Ascending aorta (tissue), 2 donors: ENCODE measurements around the gene ADAMTS12. TPM values are rescaled to one million over a fixed set of nuclear protein-coding genes. Genes with fewer than 3 reads are reported as not detected.
A peak's percentile ranks its signal among the peaks of the same experiment; 100 is the strongest.

Experiments used
- DNase-seq, 2 donors: peaks; one replicate each; pipeline ENCODE4 v3.0.0-alpha.2; 2019; ENCODE audit warnings: low spot score in 2 of 2
- H3K27ac ChIP-seq, 2 donors: fragments of 200-600 bp; sonication (generic); one replicate each; pipeline ENCODE4 v1.5.1; 2016 to 2017; ENCODE audit warnings: mild to moderate bottlenecking in 1 of 2
- H3K27me3 ChIP-seq: fragments of 200-600 bp; sonication (generic); one replicate; pipeline ENCODE4 v1.5.1; 2017
- H3K36me3 ChIP-seq, 2 donors: fragments of 200-600 bp; sonication (generic); one replicate each; pipeline ENCODE4 v1.5.1; 2016
- H3K4me1 ChIP-seq, 2 donors: fragments of 200-600 bp; sonication (generic); one replicate each; pipeline ENCODE4 v1.5.1; 2016 to 2017; ENCODE audit warnings: mild to moderate bottlenecking in 1 of 2
- H3K4me3 ChIP-seq, 2 donors: fragments of 200-600 bp; sonication (generic); one replicate each; pipeline ENCODE4 v1.5.1; 2016 to 2017; ENCODE audit warnings: mild to moderate bottlenecking in 1 of 2
- H3K9me3 ChIP-seq, 2 donors: fragments of 200-600 bp; sonication (generic); one replicate each; pipeline ENCODE4 v1.5.1; 2016
- intact Hi-C: fragments of 100-400 bp; cut with DNase I; formaldehyde crosslinking; loops from one replicate; pipeline ENCODE4 v1.15.1; 2023
- total RNA-seq: library from RNA; depleted of rRNA; stranded (reverse); fragments of >200 nt; gene quantifications from one replicate; pipeline ENCODE4 v1.1.0, GENCODE V29; 2016
- TF ChIP-seq, protein P1 (sequence below), 3 experiments: fragments of 200-600 bp in 2 of 3; fragments of 450-650 bp in 1 of 3; sonication (generic) in 2 of 3; IDR thresholded peaks; one replicate each; pipeline ENCODE4 v1.5.1; 2016 to 2019; ENCODE audit warnings: antibody characterized with exemption in 3 of 3, mild to moderate bottlenecking in 1 of 3, moderate library complexity in 1 of 3

Gene ADAMTS12
- total RNA-seq, 1 donor from 2014 or later, result 1.4 TPM

DNA sequence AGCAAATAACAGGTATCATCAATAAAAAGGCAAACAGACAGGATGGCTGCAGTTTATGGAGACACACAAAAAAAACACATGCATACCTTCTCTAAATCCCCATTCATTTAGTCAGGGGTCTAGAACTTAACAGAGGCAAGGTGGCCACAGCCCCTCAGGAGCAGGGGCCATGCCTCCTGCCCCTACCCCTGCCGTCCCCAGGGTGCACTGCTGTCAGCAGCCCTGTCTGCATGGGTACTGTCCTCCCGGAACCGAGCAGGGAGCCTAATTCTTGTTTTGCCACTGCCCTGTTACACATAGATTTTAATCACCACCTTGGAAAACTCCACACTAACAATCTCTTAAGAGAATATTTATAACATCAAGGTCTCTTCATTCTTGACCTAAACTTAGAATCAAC is 39.0 kb downstream of the ADAMTS12 start:
- no peak overlapping the region for H3K4me3 ChIP-seq
- H3K9me3 ChIP-seq, result no peaks in the 10 kb centered on the region
- TF ChIP-seq, protein P1, sequence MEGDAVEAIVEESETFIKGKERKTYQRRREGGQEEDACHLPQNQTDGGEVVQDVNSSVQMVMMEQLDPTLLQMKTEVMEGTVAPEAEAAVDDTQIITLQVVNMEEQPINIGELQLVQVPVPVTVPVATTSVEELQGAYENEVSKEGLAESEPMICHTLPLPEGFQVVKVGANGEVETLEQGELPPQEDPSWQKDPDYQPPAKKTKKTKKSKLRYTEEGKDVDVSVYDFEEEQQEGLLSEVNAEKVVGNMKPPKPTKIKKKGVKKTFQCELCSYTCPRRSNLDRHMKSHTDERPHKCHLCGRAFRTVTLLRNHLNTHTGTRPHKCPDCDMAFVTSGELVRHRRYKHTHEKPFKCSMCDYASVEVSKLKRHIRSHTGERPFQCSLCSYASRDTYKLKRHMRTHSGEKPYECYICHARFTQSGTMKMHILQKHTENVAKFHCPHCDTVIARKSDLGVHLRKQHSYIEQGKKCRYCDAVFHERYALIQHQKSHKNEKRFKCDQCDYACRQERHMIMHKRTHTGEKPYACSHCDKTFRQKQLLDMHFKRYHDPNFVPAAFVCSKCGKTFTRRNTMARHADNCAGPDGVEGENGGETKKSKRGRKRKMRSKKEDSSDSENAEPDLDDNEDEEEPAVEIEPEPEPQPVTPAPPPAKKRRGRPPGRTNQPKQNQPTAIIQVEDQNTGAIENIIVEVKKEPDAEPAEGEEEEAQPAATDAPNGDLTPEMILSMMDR (IDR thresholded peaks at IDR 0.05), result no peak
- DNase-seq, result no peak
- intact Hi-C loops, result no loop called here
- peaks cover 6 to 19% of the 10 kb centered on the region in 2 donors for H3K4me1 ChIP-seq
- H3K27me3 ChIP-seq, result no peaks in the 10 kb centered on the region
- H3K27ac ChIP-seq, result peak overlapping the region in 1 of 2 donors; percentile 59
- no peaks in the 10 kb centered on the region for H3K36me3 ChIP-seq

DNA sequence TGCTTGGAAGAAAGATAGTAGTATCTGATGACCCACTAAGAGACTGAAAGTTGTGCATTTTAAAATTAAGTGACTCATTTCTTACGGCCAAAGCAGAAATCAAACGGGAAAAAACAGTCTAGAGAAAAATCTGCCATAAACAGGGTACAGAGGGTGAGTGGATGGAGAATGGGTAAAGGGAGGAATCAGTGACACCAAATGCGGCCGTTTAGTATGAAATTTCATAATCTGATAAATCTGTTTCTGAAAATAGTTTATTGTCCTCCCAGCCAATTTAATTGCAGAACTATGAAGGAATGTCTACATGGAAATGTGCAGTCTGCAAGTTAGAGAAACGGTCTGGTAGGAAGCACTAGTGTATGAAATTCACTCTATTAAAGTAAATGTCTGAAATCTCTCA is 39.5 kb downstream of the ADAMTS12 start:
- peak overlapping the region in 1 of 2 donors; percentile 40 for H3K4me3 ChIP-seq
- intact Hi-C loops, result no loop called here
- H3K9me3 ChIP-seq, result no peaks in the 10 kb centered on the region
- H3K36me3 ChIP-seq, result no peaks in the 10 kb centered on the region
- H3K4me1 ChIP-seq, result peaks cover 6 to 19% of the 10 kb centered on the region in 2 donors
- no peak for DNase-seq
- H3K27me3 ChIP-seq, result no peaks in the 10 kb centered on the region
- TF ChIP-seq, protein P1 (IDR thresholded peaks at IDR 0.05), result no peak
- H3K27ac ChIP-seq, result peak overlapping the region in 1 of 2 donors; percentile 46

DNA sequence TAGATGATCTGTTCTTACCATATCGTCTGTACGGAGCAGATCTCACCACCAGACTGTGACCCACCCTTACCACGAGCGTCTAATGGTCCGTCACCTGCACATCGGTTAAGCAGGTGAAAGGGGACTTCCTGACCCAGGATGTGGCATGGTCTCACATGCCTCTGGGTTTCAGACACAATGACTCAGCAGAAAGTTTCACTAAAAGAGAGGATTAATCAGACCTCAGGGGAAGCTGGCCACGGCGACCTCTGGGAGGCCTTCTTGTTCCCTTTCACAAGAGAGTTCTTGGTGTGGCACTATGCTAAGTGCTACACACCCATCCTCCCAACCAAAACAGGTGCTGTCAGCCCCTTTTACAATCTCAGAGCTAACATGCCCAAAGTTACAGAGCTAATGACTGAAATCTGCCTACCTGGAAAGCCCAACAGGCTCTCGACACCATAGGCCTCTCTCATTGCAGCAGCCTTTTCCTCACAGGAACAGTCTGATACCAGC is 41.6 kb downstream of the ADAMTS12 start:
- DNase-seq, result no peak
- TF ChIP-seq, protein P1 (IDR thresholded peaks at IDR 0.05), result no peak
- H3K36me3 ChIP-seq, result no peaks in the 10 kb centered on the region
- intact Hi-C loops, result no loop called here
- no peak overlapping the region for H3K4me3 ChIP-seq
- no peaks in the 10 kb centered on the region for H3K9me3 ChIP-seq
- peaks cover 5 to 19% of the 10 kb centered on the region in 2 donors for H3K4me1 ChIP-seq
- no peak overlapping the region for H3K27ac ChIP-seq
- H3K27me3 ChIP-seq, result no peaks in the 10 kb centered on the region

- Histone ChIP-seq H3K4me3 (no peak overlapping the region), H3K4me1 (peaks cover 2 to 12% of the 10 kb centered on the region in 2 donors), H3K9me3 (no peaks in the 10 kb centered on the region), H3K36me3 (no peaks in the 10 kb centered on the region), H3K27ac (no peak overlapping the region), H3K27me3 (no peaks in the 10 kb centered on the region)
- DNase-seq, result no peak
- TF ChIP-seq, protein P1 (IDR thresholded peaks at IDR 0.05), result no peak
- intact Hi-C loops, result no loop called here
Observed at GRCh38 chr5:33848554-33848953, 43.2 kb downstream of the ADAMTS12 start.

DNA sequence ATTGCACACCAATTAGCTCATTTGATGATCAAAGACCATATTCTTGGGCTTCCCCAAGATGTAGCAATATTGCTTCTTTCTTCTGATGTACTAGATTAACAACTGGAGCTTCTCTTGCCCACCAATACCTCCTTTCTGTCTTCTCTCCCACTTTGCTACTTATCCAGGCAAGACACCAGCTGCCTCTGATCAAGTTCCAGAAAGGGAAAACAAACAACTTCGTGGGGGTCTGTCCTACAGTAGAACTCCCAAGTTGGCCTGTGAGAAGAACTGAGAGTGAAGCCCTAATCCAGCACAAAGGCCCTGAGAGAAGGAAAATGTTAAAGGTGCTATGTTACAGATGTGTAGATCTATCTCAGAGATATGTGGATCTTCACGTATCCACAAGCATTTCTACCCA is 44.9 kb downstream of the ADAMTS12 start:
- Histone ChIP-seq H3K4me1 (peaks cover 0 to 2% of the 10 kb centered on the region in 2 donors), H3K36me3 (no peaks in the 10 kb centered on the region), H3K27ac (no peak overlapping the region), H3K4me3 (no peak overlapping the region), H3K27me3 (no peaks in the 10 kb centered on the region), H3K9me3 (no peaks in the 10 kb centered on the region)
- intact Hi-C loops, result no loop called here
- TF ChIP-seq, protein P1 (IDR thresholded peaks at IDR 0.05), result no peak
- no peak for DNase-seq

GRCh38 chr5:33843579-33843978 is 48.2 kb downstream of the ADAMTS12 start:
- Histone ChIP-seq H3K27ac (no peak overlapping the region), H3K9me3 (no peaks in the 10 kb centered on the region), H3K27me3 (no peaks in the 10 kb centered on the region), H3K4me3 (no peak overlapping the region), H3K4me1 (peaks cover 0 to 3% of the 10 kb centered on the region in 2 donors), H3K36me3 (no peaks in the 10 kb centered on the region)
- no peak for DNase-seq
- intact Hi-C loops, result no loop called here
- TF ChIP-seq, protein P1 (IDR thresholded peaks at IDR 0.05), result no peak
